Glomerular visceral epithelial cell (primary cell): ENCODE measurements around the gene GPC6.

ENCODE experiments used
- DNase-seq: peaks from one replicate; pipeline ENCODE4 v3.0.0-alpha.2; 2016; ENCODE audit errors: extremely low spot score

Gene GPC6

DNA sequence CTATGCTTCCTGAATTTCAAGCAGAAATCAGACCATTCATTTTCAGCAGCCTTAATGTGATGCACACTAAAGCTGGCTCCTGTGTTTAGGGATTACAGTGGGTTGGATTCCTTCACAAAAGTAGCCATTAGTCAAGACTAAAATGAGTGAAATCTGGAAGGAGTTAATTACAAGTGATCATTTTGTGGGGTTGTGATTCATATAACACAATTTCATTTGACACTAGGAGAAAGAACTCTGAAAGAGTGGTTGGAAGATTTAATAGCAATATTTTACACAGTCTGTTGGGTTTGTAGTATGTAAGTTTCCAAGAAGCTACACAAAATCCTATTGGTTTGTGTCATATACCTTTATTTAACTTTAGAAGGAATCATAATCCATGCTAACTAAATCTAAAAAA is 1015.9 kb downstream of the GPC6 start:
- DNase-seq = no peak

DNA sequence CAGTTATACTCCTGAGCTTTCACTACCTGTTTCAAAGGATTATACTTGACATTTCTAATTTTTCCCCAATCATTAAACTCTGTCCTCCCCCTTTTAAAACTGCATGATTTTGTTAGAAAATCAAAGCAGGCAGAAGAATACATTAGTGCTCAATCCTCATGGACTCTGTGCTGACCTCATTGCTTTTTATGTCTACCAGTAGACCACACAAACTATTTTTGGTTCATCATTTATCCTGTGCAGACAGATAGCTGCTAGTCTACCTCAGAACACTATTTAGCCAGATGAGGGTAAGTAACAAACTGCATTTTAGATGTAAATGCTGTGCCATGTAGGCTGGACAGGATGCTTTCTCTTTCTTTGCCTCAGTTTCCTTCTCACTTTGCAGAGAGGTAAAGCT is 1016.9 kb downstream of the GPC6 start:
- DNase-seq = peak; percentile 23

- DNase-seq = no peak
Observed at GRCh38 chr13:94246495-94246894, 1019.9 kb downstream of the GPC6 start.

GRCh38 chr13:94247890-94248289 is 1021.3 kb downstream of the GPC6 start:
- DNase-seq = no peak

GRCh38 chr13:94248454-94249228 is 1022.0 kb downstream of the GPC6 start:
- DNase-seq = no peak

DNA sequence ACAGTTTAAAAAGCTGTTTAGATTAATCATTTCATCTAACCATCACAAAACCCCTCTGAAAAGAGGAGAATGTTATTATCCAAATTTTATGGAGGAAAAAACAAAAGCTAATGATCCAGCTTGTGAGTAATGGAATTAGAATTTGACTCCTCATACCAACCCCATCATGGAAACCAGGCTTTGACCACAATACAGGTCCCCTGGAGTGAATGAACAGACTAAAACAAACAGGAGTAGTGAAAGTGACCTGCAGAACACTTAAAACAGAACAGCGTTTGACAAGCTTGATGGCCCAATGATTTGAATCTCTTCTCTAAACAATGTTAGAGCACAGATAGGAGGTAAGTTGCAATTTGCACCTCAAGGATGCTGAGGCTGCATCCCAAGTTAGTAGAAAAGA is 1022.9 kb downstream of the GPC6 start:
- DNase-seq = peak; percentile 90

GRCh38 chr13:94251831-94252608 is 1025.4 kb downstream of the GPC6 start:
- DNase-seq = peak; percentile 71

- no peak for DNase-seq
Observed at GRCh38 chr13:94254737-94255136, 1028.1 kb downstream of the GPC6 start.

DNA sequence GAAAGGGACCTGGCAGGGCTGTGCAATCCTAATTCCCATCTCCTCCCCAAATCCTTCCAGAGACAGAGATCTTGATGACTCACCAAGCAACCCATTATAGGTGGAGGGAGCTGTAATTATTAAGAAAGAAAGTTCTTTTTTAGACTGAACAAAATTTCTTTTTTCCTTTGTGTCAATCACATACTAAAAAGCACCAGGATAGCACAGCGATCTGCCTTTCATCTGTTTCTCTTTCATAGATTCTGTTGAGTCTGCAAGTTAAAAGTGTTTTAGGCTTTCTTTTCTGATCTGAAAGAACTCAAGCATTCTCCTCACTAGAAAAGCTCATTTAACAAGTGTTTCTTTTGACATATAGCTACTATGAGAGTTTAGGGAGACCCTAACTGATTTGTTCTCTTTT is 1030.1 kb downstream of the GPC6 start:
- DNase-seq = no peak

DNA sequence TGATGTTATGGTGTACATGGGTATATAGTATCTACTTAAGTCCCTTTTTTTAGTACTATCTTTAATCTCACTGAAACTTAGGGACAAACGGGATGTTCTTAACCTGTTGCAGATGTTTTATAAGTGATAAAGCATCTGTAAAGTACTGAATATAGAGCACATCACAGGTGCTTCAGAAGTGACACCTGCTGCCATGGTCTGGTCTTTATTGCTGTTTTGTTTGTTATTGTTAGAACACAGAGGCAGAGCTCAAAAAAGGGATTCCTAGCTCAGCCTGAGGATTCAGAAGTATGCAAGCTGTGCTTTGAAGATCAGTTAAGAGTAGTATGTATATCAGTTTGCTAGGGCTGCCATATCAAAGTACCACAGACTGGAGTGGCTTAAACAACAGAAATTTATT is 1033.4 kb downstream of the GPC6 start:
- DNase-seq = no peak

DNA sequence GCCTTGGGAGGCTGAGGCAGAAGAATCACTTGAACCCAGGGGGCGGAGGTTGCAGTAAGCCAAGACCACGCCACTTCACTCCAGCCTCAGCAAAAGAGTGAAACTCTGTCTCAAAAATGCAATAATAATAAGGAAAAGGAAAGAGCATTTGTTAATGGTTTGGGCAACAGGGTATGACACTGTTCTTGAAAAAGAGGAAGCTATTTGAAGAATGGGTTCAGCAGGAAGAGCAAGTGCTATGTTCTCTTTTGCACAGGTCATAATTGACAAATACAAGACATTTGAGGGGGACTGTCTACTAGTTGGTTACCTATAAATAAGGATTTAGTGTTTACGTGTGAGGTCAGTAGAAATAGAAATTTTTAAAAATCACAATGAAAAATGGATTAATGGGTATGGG is 1034.6 kb downstream of the GPC6 start:
- DNase-seq = no peak

DNA sequence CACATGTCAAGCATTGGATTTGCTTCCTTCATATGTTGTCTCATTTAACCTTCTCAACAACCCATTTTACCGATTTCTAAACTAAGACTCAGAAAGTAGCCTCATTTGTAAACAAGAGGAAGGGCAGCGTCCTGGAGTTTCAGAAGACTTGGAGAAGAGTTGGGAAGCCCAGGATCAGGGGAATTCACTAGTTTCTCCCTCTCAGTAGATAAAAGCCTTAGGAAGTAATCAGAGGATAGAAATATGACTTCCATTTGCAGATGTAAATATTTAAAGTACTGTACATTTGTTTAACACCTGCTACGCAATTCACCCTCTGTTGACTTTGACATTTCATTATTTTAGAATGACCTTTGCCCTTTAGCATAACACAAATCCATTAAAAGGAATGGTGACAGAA is 1036.4 kb downstream of the GPC6 start:
- no peak for DNase-seq

GRCh38 chr13:94267581-94268366 is 1041.2 kb downstream of the GPC6 start:
- DNase-seq = no peak

DNA sequence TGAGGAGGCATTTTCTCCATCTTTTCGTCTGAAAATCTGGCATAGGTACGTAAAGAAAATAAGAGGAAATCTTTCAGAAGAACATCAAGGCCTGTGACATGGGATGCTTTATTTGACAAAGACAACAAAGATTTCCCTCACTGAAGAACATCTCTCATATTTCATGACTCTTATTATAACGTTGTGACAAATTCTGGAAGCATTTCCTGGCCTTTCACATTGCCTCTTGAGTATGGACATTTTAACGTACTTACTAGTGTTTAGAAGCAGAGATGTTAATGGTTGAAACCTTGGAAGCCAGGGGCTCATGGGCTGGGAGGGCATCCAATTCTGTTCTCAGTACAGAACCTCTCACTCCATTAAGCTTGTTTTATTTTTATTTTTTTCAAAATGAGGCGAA is 1042.1 kb downstream of the GPC6 start:
- no peak for DNase-seq

GRCh38 chr13:94269557-94269956 is 1043.0 kb downstream of the GPC6 start:
- DNase-seq = no peak

DNA sequence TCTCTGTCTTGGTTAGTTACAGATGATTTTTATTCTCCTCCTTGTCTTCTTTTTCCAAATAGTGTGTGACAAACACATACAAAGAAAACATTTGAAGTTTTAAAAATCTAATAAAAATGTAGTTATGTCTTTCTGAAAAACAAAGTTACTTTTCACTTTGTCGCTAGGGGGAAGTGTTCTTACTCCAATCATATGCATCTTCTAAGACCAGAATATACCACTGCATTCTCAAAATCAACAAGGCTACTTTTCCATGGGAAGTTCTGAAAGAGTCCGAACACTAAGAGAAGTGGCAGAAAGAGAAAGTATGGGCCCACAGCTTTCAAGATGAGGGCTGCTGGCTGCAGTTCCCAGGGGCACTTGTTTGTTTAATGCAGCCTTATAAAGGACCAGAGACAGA is 1043.9 kb downstream of the GPC6 start:
- no peak for DNase-seq

DNA sequence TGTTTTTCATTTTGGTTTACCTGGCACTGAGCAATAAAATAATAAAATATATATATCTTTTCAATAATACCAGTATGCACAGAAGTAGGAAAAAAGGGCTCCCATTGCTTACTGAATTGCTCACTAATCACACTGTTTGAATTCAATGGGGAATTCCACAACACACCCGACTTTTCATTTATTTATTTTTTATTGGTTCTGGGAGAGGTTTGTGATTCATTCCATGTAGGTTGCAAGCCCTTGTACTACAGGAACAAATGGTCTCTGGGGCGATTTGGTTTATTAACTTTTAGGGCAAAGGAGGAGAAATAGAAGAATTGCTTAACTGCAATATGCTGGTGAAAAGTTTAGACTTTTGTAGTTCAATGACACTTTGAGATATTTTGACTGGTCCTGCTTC is 1045.4 kb downstream of the GPC6 start:
- DNase-seq = no peak

DNA sequence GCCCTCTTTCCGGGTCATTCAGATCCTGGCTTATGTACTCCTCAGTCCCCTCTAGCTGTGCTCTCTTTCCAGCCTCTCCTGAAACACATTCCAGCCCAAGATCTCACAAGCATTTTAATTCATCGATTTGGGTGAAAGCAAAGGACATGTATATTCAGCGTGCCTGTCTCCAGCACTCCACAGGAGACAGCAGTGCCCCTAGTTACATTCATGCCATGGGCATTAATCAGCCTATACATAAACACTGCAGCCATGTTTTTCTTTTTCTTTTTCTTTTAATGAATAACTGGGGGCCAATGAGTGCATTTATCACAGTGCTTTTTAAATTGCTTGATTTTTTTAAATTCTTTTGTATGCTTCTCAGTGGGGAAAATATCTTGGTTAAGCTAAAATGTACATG is 1053.7 kb downstream of the GPC6 start:
- peak; percentile 53 for DNase-seq

DNA sequence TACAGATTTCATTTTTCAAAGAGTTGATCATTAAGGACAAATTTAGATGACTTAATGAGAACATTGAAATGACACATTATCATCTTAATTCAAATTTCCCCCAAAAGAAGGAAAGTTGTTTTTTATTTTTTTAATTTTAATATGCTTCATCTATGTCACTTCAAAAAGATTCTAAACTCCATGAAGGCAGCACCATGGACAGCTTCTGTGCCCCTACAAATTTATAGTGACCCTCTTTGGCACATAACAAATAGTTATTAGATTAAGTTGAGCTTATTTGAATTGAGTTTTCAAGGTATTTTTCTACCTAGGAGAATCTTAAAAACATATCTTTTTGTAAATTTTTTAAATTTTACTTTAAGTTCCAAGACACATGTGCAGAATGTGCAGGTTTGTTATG is 1054.2 kb downstream of the GPC6 start:
- DNase-seq = no peak

- no peak for DNase-seq
Observed at GRCh38 chr13:94286581-94286980, 1060.0 kb downstream of the GPC6 start.

- DNase-seq = no peak
Observed at GRCh38 chr13:94291631-94292322, 1065.2 kb downstream of the GPC6 start.

- no peak for DNase-seq
Observed at GRCh38 chr13:94292323-94292640, 1065.7 kb downstream of the GPC6 start.
